ENCODE measurements around the gene LCTL.
"Not testable (repeated sequence)": the region's sequence is repeated elsewhere in the genome, so short reads cannot be mapped to it uniquely, and the experiment has no call there.

The LCTL gene

DNA sequence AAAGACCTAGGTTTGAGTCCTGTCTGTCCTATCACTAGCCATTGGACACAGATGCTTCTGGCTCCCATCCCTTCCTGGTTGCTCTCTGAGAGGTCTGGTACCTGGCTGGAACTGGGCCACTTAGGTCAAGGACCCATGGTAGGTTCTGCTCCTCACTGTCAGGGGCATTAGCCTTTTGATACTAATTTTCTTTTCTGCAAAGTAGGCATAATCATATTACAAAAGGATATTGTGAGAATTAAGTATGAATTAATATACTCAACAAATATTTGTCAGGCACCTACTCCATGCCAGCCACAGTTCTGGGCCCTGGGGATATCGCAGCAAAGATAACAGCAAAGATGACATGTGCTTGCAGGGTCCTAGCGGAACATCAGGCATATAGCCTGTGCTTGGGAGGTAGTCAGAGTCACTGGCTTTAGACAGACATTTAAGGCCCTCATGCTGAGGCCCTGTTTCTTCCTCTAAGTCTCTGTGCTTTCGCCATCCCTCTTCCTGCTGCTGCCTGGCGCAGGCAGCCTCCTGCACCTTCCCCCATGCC, 25.6 kb upstream of the LCTL start:
- DNase-seq = no peak

DNA sequence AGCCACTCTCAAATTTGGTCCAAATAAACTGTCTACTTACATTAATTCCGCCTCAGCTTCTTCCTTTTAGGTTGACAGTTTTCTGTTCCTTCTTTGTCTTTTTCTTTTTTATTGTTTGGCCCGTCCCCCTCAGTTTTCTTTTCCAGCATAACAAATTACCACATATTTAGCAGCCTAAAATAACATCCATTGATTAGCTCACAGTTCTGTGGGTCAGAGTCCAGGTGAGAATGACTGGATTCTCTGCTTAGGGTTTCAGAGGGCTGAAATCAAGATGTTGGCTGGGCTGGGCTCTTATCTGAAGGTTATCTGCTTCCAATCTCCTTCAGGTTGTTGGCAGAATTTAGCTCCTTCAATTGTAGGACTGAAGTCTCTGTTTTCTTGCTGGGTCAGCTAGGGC, 24.6 kb upstream of the LCTL start:
- no peak for DNase-seq

DNA sequence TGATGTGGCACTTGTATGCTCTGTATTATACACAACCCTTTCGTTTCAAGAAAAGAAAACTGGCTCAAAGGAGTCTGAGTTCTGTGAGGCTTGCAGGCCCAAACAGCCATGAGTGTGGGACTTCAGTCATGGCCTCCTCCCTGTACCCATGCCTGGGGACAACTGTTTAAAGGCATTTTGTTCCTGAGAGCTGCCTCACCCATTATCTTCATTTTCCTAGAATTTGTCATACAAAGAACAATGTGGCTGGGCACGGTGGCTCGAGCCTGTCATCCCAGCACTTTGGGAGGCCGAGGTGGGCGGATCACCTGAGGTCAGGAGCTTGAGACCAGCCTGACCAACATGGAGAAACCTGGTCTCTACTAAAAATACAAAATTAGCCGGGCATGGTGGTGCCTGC, 23.6 kb upstream of the LCTL start:
- not testable (repeated sequence) for DNase-seq

DNA sequence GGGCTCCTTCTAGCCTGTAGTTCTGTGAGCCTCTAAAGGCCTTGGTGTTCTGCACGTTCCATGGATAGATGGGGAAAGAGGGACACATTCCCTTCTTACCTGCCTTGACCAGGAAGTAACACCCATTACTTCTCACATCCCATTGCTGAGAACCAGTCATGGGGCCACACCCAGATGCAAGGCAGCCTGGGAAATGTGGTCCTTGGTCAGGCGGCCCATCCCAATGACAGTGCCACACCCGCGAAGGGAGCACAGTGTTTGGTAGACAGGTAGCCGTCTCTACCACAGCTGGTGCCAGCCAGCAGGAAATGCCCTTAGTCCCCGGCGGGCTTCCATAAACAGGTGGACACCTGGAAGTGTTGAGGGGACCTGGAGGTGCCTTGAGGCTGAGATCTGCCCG, 23.2 kb upstream of the LCTL start:
- DNase-seq = no peak

DNA sequence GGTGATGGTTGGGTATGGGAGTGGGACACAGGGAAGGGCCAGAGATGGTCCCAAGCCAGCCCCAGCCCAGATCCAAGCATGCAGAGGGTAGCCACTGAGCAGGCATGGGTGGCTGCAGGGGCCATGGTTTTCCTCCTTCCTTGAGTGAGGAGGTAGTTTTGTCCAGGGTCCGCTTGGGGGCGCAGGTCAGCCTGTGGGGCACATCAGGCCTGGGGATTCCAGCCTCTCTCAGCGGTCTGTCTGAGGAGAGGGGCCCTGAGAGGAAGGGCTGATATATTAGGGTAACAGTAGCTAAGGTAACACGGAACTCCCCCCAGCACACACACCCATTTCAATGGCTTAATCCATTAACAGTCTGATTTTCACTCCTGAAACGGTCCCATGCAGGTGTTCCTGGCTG, 22.7 kb upstream of the LCTL start:
- DNase-seq = no peak

DNA sequence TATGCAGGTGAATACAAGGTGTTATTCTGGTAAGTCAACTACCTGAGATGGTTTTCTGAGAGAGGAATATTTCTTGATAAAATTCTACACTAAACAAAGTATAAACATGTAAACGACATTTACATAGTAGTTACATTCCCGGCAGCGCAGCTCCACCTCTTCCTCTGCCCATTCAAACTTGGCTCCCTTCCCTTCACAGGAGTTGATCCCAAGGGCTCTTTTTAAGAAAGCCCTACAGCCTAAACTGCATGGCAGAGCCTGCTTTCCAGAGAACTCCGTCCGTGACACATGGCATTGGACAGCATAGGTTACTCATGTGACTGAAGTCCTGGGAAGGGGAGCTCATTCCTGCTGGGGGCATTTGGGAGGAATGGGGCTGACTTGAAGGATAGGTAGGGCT, 22.0 kb upstream of the LCTL start:
- DNase-seq = no peak

DNA sequence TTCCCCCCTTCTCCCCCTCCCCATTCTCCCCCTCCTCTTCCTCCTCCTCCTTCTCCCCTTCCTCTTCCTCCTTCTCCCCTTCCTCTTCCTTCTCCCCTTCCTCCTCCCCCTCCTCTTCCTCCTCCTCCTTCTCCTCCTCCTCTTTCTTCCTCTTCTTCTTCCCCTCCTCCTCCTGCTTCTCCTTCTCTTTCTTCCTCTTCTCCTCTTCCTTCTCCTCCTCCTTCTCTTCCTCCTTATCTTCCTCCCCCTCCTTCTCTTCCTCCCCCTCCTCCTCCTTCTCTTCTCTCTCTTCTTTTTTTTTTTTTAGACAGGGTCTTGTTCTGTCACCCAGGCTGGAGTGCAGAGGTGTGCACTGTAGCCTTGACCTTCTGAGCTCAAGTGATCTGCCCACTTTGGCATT, 21.2 kb upstream of the LCTL start:
- DNase-seq = no peak

DNA sequence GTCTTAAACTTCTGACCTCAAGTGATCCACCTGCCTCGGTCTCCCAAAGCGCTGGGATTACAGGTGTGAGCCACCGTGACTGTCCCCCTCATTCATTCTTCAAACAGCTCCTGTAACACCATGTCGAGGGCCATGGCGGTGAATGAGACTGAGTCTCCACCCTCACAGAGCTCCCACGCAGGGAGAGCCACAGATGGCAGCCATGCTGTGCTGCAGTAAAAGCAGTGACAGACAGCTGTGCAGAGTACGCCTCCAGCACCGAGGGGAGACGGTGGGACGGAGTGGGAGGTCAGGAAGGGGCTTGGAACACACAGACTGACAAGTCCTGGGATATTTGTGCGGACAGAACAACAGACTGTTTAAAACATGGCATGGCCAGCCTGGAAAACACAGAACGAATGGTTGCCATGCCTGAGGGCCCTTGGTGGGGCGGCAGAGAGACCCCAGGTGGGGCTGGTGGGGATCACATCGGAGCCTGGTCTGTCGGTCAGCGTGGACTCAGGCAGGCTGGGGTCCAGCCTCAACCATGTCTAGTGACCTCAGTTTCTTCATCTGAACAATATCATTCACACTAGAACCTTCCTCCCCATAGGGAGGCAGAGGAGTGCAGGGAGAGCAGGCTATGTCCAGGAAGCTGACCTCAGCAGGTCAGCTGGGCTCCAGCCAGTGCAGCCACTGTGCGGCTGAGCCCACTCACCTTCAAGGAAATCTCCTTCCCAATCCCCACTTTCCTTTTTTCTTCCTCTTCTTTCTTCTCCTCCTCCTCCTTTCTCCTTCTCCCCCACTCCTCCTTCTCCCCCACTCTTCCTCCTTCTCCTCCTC, 20.6 kb upstream of the LCTL start:
- no peak for DNase-seq

DNA sequence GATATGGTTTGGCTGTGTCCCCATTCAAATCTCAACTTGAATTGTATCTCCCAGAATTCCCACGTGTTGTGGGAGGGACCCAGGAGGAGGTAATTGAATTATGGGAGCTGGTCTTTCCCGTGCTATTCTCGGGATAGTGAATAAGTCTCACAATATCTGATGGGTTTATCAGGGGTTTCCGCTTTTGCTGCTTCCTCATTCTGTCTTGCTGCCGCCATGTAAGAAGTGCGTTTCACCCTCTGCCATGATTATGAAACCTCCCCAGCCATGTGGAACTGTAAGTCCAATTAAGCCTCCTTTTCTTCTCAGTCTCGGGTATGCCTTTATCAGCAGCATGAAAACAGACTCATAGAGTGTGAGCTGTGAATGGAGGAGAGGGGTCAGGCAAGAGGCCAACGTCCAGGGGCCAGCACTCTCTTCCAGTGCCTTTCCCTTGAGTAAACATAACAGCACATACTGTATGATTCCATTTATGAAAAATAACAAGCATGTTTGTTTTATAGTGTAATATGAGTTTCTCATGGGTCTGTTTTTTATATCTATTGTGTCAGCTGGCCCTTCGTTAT, 16.3 kb upstream of the LCTL start:
- DNase-seq = no peak

DNA sequence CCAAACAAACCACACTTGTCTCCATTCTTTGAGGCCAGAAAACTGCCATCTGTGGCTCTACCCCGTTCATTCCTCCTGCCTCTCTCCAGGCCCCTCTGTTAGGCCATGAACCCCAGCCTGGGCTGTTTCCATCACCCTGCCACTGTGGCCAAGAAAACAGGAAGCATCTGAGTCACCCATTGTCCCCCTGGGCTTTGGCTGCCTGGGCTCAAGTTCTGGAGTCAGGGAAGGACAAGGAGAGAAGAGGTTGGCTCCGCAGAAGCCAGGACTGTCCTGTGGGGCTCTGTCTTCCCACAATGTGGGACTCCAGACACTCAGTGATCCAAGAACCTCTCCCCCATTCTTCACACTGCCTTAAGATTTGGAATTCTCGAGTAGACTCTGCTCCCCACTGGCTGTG, 14.8 kb upstream of the LCTL start:
- no peak for DNase-seq

DNA sequence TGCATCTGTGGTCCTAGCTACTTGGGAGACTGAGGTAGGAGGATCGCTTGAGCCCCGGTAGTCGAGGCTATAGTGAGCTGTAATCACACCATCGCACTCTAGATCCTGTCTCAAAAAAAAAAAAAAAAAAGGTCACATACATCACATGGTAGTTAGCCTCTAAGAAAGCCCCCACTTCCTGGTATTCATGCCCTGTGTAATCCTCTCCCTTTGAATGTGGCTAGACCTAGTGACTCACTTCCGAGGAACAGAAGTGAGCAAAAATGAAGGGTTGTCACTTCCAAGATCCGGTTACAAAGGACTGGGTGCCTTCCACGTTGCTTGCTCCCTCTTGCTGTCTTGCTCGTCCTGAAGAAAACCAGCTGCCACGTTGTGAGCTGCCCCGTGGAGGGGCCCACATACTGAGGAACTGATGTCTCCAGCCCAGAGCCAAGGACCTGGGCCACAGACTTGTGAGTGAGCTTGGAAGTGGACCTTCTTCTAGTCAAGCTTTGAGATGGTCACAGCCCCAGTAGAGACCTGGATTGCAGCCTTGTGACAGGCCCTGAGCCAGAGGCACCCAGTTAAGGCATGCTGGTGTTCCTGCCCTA, 12.6 kb upstream of the LCTL start:
- DNase-seq = no peak

DNA sequence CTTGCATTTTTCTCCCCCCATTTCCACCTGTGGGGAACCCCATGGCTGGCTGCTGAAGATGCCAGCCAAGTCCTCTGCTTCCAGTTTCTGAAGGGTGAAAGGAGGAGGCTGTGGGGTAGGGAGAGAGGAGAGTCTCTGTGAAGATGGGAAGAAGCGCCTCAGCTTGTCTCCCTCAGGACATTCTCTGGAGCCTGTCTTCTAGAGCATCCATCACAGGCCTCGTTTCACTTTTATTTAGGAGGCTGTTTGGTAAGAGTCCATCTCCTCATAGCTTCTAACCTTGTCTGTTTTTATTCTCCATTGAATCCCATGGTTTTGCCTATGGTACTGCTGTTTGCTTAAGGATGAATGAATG, 8.8 kb upstream of the LCTL start:
- DNase-seq = no peak

DNA sequence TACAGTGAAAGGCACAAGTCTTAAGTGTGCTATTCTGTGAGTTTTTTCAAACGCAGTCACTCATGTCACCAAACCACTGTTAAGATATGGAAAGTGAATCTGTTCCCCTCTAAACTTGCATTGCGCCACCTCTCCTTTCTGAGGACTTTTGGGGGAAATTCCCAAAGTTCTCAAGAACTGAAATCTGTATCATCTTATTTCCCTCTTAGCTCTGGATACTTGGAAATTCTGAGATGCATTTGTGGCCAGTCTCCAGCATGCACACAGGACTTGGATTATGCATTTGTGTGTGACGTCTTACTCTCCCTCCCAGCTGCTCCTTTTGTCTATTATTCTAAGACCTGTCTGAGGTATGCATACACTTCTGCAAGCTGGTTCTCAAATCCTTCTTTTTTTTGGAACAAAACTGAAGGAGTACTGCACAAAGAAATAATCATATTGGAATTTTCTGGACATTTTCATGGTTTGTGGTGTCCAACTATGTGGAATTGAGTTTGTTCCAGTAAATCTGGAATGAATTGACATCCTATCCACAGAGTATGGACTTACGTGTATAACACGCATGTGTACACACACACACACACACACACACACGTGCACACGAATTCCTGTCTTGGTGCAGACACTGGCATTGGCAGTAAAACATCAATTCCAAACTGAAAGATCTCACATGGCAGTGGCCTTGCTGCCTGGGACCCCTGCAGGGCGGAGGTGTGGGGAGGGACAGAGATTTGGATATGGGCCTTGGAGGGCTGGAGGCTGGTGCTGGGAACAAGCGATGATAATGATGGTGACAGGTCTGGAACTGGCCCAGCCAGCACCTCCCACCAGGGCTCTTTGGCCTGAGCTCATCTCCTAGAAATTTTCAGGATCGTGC, 8.2 kb upstream of the LCTL start:
- no peak for DNase-seq

DNA sequence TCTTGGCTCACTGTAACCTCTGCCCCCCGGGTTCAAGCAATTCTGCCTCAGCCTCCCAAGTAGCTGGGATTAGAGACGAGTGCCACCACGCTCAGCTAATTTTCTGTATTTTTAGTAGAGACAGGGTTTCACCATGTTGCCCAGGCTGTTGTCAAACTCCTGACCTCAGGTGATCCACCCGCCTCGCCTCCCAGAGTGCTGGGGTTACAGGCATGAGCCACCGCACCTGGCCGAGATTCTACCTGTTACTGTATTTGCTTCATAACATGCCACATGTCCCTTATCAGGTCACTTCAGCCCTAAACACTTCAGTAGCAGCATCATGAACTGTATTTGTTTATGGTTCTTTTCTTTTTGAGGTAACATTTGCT, 7.5 kb upstream of the LCTL start:
- no peak for DNase-seq

DNA sequence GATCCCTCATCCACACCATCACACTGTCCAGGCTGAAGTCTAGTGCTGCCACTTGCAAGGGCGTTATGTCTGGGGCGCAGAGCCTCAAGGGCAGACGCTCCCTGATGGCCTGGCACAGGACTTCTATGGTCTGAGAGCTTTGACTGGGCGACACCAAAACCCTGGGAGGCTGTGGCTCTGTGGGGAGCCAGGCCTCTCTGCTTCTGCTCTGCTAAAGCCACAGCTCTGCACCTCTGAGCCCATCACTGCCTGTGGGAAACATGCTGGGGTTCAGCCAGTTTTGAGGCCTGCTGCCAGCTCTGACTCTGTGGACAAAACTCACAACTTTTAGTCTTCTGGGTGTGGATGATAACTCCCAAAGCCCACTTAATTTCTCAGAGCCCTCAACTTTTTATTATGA, 6.3 kb upstream of the LCTL start:
- no peak for DNase-seq

DNA sequence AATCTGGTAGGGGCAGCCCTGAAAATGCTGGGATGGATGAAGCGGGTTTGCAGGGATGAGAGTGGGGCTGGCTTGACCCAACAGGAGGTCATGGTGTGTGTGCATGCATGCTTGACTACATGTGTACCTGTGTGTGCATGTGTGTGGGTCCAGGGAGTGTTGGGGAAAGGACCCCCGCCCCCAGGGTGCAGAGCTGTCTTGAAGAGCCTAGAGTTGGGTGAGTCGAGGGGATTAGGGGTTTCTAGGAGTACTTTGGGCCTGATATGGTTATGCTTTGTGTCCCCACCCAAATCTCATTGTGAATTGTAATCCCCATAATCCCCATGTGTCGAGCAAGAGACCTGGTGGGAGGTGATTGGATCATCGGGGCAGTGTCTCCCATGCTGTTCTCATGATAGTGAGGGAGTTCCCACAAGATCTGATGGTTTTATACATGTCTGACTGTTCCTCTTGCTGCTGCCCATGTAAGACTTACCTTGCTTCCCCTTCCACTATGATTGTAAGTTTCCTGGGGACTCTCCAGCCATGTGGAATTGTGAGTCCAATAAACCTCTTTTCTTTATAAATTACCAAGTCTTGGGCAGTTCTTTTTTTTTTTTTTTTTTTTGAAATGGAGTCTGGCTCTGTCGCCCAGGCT, 5.2 kb upstream of the LCTL start:
- no peak for DNase-seq

DNA sequence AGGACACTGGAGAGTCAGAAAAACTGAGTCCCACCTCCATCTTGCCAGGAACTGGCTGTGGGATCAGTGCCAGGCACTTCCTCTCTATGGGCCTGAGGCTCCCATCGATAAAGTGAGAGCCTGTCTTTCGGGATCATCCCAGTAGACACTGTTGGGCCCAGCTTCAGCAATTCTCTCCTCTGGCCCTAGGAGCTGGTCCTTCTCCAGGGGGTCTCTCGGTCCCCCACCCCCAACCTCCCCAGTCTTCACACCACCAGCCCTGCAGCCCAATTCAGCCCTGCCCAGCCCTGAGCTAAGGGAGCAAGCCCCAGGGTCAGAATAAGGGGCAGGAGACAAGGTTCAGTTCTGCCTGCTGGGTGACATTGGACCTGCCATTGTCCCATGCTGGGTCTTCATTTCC, 4.5 kb upstream of the LCTL start:
- DNase-seq = no peak

DNA sequence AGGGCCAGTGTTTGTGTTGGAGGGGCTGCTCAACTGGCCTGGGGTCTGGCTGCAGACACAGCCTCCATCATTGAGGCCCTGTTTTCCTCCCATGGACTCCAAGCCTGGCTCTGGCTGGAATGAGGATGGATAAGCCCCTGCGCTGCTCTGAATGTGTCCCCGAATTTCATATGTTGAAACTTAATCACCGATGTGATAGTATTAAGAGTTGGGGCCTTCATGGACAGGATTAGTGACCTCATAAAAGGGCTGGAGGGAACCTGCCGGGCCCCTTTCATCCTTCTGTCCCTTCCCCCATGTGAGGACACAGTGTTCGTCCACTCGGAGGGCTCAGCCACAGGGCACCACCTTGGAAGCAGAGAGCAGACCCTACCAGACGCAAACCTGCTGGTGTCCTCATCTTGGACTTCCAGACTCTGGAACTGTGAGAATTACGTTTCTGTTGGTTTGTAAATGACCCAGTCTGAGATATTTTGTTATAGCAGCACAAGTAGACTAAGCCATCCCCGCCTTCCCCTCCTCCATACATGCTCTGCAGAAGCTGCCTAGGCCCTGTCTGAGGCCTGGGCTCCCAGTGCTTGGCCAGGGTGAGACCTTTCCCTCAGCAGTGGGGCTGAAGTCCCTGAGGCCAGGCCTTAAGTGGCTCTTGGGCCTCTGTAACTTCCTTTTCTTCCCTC, 3.8 kb upstream of the LCTL start:
- no peak for DNase-seq

DNA sequence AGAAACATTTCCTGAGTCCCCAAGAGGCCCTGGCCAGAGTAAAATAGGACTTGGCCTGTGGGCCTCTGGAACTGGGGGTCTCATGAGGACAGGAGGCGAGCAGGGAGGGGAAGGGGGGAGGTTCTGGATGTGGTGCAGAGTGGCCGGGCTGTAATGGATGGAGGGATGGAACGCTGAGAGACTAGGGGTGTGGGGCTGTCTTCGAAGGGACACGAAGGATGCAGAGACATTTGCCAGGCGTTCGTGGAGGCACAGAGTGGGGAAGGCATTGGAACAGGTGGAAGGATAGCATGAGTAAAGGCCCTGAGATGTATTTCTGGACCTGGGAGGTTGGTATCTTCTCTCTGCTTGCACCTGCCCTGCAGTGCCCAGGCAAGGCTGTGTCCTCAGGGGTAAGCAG, 2.1 kb upstream of the LCTL start:
- DNase-seq = no peak

DNA sequence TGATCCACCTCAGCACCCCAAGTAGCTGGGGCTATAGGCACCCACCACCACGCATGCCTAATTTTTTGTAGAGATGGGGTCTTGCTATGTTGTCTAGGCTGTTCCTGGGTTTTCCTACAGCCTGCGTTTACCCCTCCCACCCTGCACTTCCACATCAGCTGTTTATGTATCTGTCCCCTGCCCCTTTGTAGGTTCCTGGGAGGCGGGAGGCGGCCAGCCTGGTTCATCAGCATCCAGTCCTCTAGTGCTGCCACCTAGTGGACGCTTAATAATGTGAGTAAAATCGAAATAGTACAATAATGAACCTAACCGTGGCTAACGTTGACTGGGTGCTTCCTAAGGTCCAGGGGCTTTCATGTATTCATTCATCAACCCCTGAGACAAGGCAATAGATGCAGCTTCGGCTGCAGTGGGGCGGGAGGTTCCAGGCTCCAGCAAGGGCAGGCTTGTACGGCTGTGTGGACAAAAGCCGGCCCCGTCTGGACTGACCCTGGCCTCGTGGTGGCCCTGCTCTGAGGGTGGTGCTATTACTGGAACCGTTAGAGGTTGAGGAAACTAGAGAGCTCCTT, 1.2 kb upstream of the LCTL start:
- DNase-seq = peak; percentile 59

DNA sequence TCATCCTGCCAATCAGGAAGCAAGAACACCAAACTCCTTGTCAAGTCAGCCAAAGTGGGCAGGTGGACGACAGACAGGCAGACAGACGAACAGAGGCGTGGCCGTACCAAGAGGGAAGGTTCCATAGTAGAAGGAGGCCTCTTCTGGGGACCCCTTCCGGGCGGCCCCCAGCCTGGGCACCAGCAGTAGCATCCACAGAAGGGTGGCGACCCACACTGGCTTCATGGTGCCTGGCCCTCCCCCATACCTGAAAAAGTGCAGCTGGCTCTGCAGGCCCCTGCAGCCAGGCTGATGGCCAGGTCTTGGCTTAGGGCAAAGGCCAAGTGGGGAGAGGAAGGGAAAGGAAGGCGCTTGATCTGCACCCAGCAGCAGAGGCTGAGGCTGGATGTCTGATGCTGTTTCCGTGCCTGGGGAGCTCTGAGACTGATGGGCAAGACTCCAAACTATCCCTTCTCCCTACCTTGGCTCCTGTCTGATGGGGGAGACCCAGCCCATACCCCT, 607 bp downstream of the LCTL start:
- no peak for DNase-seq

All from NCI-H2171 treated with DMSO at 0.1 percent for 48 hours (cell line).